Common myeloid progenitor, CD34-positive (primary cell): ENCODE data around the gene CASP5. TPM values are rescaled to one million over a fixed set of nuclear protein-coding genes. Genes with fewer than 3 reads are reported as not detected.
"Not testable (repeated sequence)": the region's sequence is repeated elsewhere in the genome, so short reads cannot be mapped to it uniquely, and the experiment has no call there.

ENCODE experiments used
- CTCF ChIA-PET: fragments of 350-600 bp; sonication (Branson Sonifier 250); formaldehyde crosslinking; loops from one replicate; lab custom pipeline; 2021; ENCODE audit warnings: antibody characterized with exemption; lab: Charles Lee
- POLR2A ChIA-PET: fragments of 350-600 bp; sonication (Branson Sonifier 250); formaldehyde crosslinking; loops from one replicate; lab custom pipeline; 2021; ENCODE audit warnings: antibody characterized with exemption; lab: Charles Lee
- DNase-seq, 3 donors: peaks; one replicate each; pipeline versions ENCODE4 v3.0.0 to v3.0.0-alpha.2; 2013
- H3K27ac ChIP-seq, 2 experiments: 1 replicate in 1 of 2; 2 replicates in 1 of 2; pipeline ENCODE4 v1.7.0; 2013; ENCODE audit warnings: inconsistent platforms in 2 of 2, low read length in 2 of 2, mild to moderate bottlenecking in 2 of 2, low read depth in 1 of 2, moderate library complexity in 1 of 2; ENCODE audit not compliant: severe bottlenecking in 2 of 2, insufficient read depth in 1 of 2, poor library complexity in 1 of 2
- H3K27me3 ChIP-seq, 5 experiments: replicated peaks in 2 of 5; 1 replicate in 3 of 5; 2 replicates in 2 of 5; pipeline versions ENCODE4 v1.6.1 to v1.7.0; 2013; ENCODE audit warnings: low read length in 4 of 5, mild to moderate bottlenecking in 2 of 5, moderate library complexity in 2 of 5, inconsistent platforms in 1 of 5; ENCODE audit not compliant: insufficient read depth in 5 of 5, control insufficient read depth in 4 of 5
- H3K36me3 ChIP-seq, 4 experiments: 1 replicate in 2 of 4; 2 replicates in 2 of 4; pipeline versions ENCODE4 v1.6.1 to v1.7.0; 2013; ENCODE audit warnings: low read length in 3 of 4, control low read depth in 1 of 4, mild to moderate bottlenecking in 1 of 4; ENCODE audit not compliant: control insufficient read depth in 4 of 4, insufficient read depth in 4 of 4
- H3K4me1 ChIP-seq, 4 experiments: 1 replicate in 3 of 4; 2 replicates in 1 of 4; pipeline versions ENCODE4 v1.6.1 to v1.7.1; 2013; ENCODE audit warnings: low read length in 3 of 4, mild to moderate bottlenecking in 3 of 4, control low read depth in 1 of 4, inconsistent platforms in 1 of 4, moderate library complexity in 1 of 4; ENCODE audit not compliant: control insufficient read depth in 4 of 4, insufficient read depth in 4 of 4; ENCODE audit errors: control extremely low read depth in 1 of 4
- H3K4me3 ChIP-seq, 7 experiments: 1 replicate in 4 of 7; 2 replicates in 3 of 7; pipeline versions ENCODE4 v1.5.1 to v1.7.0; 2013; ENCODE audit warnings: mild to moderate bottlenecking in 7 of 7, low read length in 6 of 7, moderate library complexity in 6 of 7, inconsistent platforms in 2 of 7, low read depth in 2 of 7, control low read depth in 1 of 7; ENCODE audit not compliant: insufficient read depth in 4 of 7, control insufficient read depth in 1 of 7; ENCODE audit errors: extremely low read depth in 1 of 7
- H3K9me3 ChIP-seq, 5 experiments: 1 replicate in 4 of 5; 2 replicates in 1 of 5; pipeline versions ENCODE4 v1.6.1 to v1.7.1; 2013; ENCODE audit warnings: low read length in 4 of 5, mild to moderate bottlenecking in 2 of 5, inconsistent platforms in 1 of 5, low read depth in 1 of 5, moderate library complexity in 1 of 5; ENCODE audit not compliant: control insufficient read depth in 4 of 5, insufficient read depth in 2 of 5; ENCODE audit errors: control extremely low read depth in 1 of 5
- WGBS: methylation state at CpG from one replicate; pipeline ENCODE4 v1.1.5; 2013; ENCODE audit not compliant: insufficient coverage; 5-methylcytosine and 5-hydroxymethylcytosine counted together
- polyA plus RNA-seq: library from polyadenylated mRNA; unstranded; fragments of 120-200 nt; gene quantifications from one replicate; pipeline ENCODE4 v1.2.1, GENCODE V29; 2013

Gene CASP5
- not detected for polyA plus RNA-seq

GRCh38 chr11:105023003-105023402 lies at the start of gene CASP5:
CASP5 (minus strand) TSS chr11:105023168; CDS start chr11:105023136, 32 bp downstream.
- CTCF ChIA-PET, result interaction anchor here (0.9 kb wide), 1 partner anchor 37 kb away, joined by 3 read pairs; no protein-coding TSS in a partner anchor
- POLR2A ChIA-PET, result no interaction called here
- H3K27me3 ChIP-seq, result no peaks in the 10 kb centered on the region
- peaks cover 3 to 23% (median 10%) of the 10 kb centered on the region in 4 experiments for H3K4me1 ChIP-seq
- peak in 2 of 3 donors; percentile 46 to 55 for DNase-seq
- H3K27ac ChIP-seq, result no peak within 1 kb of the TSS
- H3K4me3 ChIP-seq, result peak within 1 kb of the TSS in 1 of 7 experiments; percentile 15
- no peaks in the 10 kb centered on the region for H3K9me3 ChIP-seq
- H3K36me3 ChIP-seq, result peaks cover 4 to 11% (median 7%) of the 10 kb centered on the region in 4 experiments

GRCh38 chr11:105072080-105072479 lies 49.1 kb upstream of the CASP5 start:
- WGBS, result no CpG with 5 or more reads among the region's 2 CpGs
- H3K4me3 ChIP-seq, H3K27ac ChIP-seq, H3K4me1 ChIP-seq, POLR2A ChIA-PET, DNase-seq, CTCF ChIA-PET, H3K9me3 ChIP-seq, H3K27me3 ChIP-seq, H3K36me3 ChIP-seq: not testable (repeated sequence)

- Histone ChIP-seq H3K4me3 (no peak overlapping the region), H3K27ac (no peak overlapping the region), H3K4me1 (peaks cover 0 to 3% (median 0%) of the 10 kb centered on the region in 4 experiments), H3K9me3 (no peaks in the 10 kb centered on the region), H3K36me3 (no peaks in the 10 kb centered on the region), H3K27me3 (no peaks in the 10 kb centered on the region)
- 90% methylated on average over 2 of the region's 4 CpGs for WGBS
- ChIA-PET CTCF (no interaction called here), POLR2A (no interaction called here)
- DNase-seq, result no peak
These were observed 48.2 kb upstream of the CASP5 start for GRCh38 chr11:105071089-105071732.

- Histone ChIP-seq H3K9me3 (no peaks in the 10 kb centered on the region), H3K36me3 (no peaks in the 10 kb centered on the region), H3K4me1 (peaks cover 0 to 3% (median 0%) of the 10 kb centered on the region in 4 experiments), H3K27me3 (no peaks in the 10 kb centered on the region), H3K4me3 (no peak overlapping the region), H3K27ac (no peak overlapping the region)
- ChIA-PET CTCF (no interaction called here), POLR2A (no interaction called here)
- WGBS, result 90% methylated on average over 4 of the region's 4 CpGs
- DNase-seq, result no peak
These were observed 47.3 kb upstream of the CASP5 start for GRCh38 chr11:105070306-105070705.

- H3K9me3 ChIP-seq, DNase-seq, POLR2A ChIA-PET, CTCF ChIA-PET, H3K27me3 ChIP-seq, H3K4me1 ChIP-seq, H3K4me3 ChIP-seq, H3K27ac ChIP-seq, H3K36me3 ChIP-seq: not testable (repeated sequence)
- no CpG with 5 or more reads among the region's 2 CpGs for WGBS
These were observed 46.8 kb upstream of the CASP5 start for GRCh38 chr11:105069749-105070148.

GRCh38 chr11:105063245-105063941 lies 40.4 kb upstream of the CASP5 start:
- H3K4me1 ChIP-seq, DNase-seq, H3K36me3 ChIP-seq, H3K27ac ChIP-seq, POLR2A ChIA-PET, H3K27me3 ChIP-seq, H3K9me3 ChIP-seq, H3K4me3 ChIP-seq, CTCF ChIA-PET: not testable (repeated sequence)
- WGBS, result 79% methylated on average over 6 of the region's 9 CpGs

GRCh38 chr11:105057432-105057831 lies 34.5 kb upstream of the CASP5 start:
- Histone ChIP-seq H3K4me3 (no peak overlapping the region), H3K27me3 (no peaks in the 10 kb centered on the region), H3K4me1 (no peaks in the 10 kb centered on the region), H3K27ac (no peak overlapping the region), H3K36me3 (no peaks in the 10 kb centered on the region), H3K9me3 (no peaks in the 10 kb centered on the region)
- WGBS, result no CpG with 5 or more reads among the region's 4 CpGs
- ChIA-PET POLR2A (no interaction called here), CTCF (no interaction called here)
- DNase-seq, result no peak
